Activated CD4-positive, alpha-beta T cell treated with anti-CD3 and anti-CD28 coated beads, Interleukin-2, amount 10 ng/mL, durations not matched to agents 24 days and 14 days (primary cell): ENCODE results near the gene SUSD1. TPM values are rescaled to one million over a fixed set of nuclear protein-coding genes. Genes with fewer than 3 reads are reported as not detected.
"Not testable (repeated sequence)": the region's sequence is repeated elsewhere in the genome, so short reads cannot be mapped to it uniquely, and the experiment has no call there.

ENCODE experiments used
- DNase-seq: peaks from one replicate; pipeline ENCODE4 v3.0.0; 2022
- H3K27ac Mint-ChIP-seq: one replicate; pipeline ENCODE4 v1.8.0; 2022; ENCODE audit warnings: mild to moderate bottlenecking, mixed read lengths
- H3K27me3 Mint-ChIP-seq: one replicate; pipeline ENCODE4 v1.8.0; 2022; ENCODE audit warnings: mixed read lengths
- H3K36me3 Mint-ChIP-seq: one replicate; pipeline ENCODE4 v1.8.0; 2022; ENCODE audit warnings: low read depth, mild to moderate bottlenecking, mixed read lengths
- H3K4me1 Mint-ChIP-seq: one replicate; pipeline ENCODE4 v1.8.0; 2021; ENCODE audit warnings: mixed read lengths
- H3K4me3 Mint-ChIP-seq: one replicate; pipeline ENCODE4 v1.8.0; 2022; ENCODE audit warnings: mild to moderate bottlenecking, moderate library complexity, mixed read lengths
- H3K9me3 Mint-ChIP-seq: one replicate; pipeline ENCODE4 v1.8.0; 2021; ENCODE audit warnings: mixed read lengths
- intact Hi-C: fragments of 100-400 bp; cut with micrococcal nuclease; formaldehyde crosslinking; loops from one replicate; pipeline ENCODE4 v1.15.1; 2023
- total RNA-seq: library from RNA; stranded (reverse); gene quantifications from 2 replicates; pipeline ENCODE4 v1.2.3, GENCODE V29; 2022

The SUSD1 gene
- total RNA-seq: 3.4 and 4.8 TPM in 2 replicates

GRCh38 chr9:112174965-112175795, at the start of gene SUSD1:
Gene SUSD1 (minus strand): TSS chr9:112175297. CDS start chr9:112175235, 62 bp downstream.
- Mint-ChIP-seq H3K9me3 (peaks cover 7% of the 10 kb centered on the region), H3K36me3 (peaks cover 15% of the 10 kb centered on the region), H3K4me1 (peaks cover 61% of the 10 kb centered on the region), H3K27me3 (peaks cover 5% of the 10 kb centered on the region), H3K4me3 (peak within 1 kb of the TSS; percentile 90), H3K27ac (peak within 1 kb of the TSS; percentile 94)
- DNase-seq: peak; percentile 82
- intact Hi-C loops: no loop called here

- intact Hi-C loops: no loop called here
- H3K4me3 Mint-ChIP-seq: no peak overlapping the region
- peaks cover 15% of the 10 kb centered on the region for H3K4me1 Mint-ChIP-seq
- no peak for DNase-seq
- no peaks in the 10 kb centered on the region for H3K27me3 Mint-ChIP-seq
- H3K36me3 Mint-ChIP-seq: peaks cover 54% of the 10 kb centered on the region
- H3K9me3 Mint-ChIP-seq: no peaks in the 10 kb centered on the region
- no peak overlapping the region for H3K27ac Mint-ChIP-seq
Measured at GRCh38 chr9:112224401-112225289, 49.5 kb upstream of the SUSD1 start.

GRCh38 chr9:112218908-112219307, 43.8 kb upstream of the SUSD1 start:
- peak; percentile 80 for DNase-seq
- H3K9me3 Mint-ChIP-seq: no peaks in the 10 kb centered on the region
- H3K27ac Mint-ChIP-seq: peak overlapping the region; percentile 89
- H3K4me3 Mint-ChIP-seq: peak overlapping the region; percentile 69
- peaks cover 25% of the 10 kb centered on the region for H3K4me1 Mint-ChIP-seq
- intact Hi-C loops: loop anchor here (2.0 to 10.0 kb wide), 5 partner anchors 30 to 114 kb away; partner anchors contain the start of gene PTBP3
- peaks cover 43% of the 10 kb centered on the region for H3K36me3 Mint-ChIP-seq
- H3K27me3 Mint-ChIP-seq: no peaks in the 10 kb centered on the region

- H3K27ac Mint-ChIP-seq: no peak overlapping the region
- peaks cover 6% of the 10 kb centered on the region for H3K4me1 Mint-ChIP-seq
- peaks cover 3% of the 10 kb centered on the region for H3K9me3 Mint-ChIP-seq
- intact Hi-C loops: loop anchor here (10.0 kb wide), 1 partner anchor 88 kb away; no protein-coding TSS in a partner anchor
- no peak overlapping the region for H3K4me3 Mint-ChIP-seq
- peaks cover 63% of the 10 kb centered on the region for H3K36me3 Mint-ChIP-seq
- DNase-seq: no peak
- H3K27me3 Mint-ChIP-seq: no peaks in the 10 kb centered on the region
Measured at GRCh38 chr9:112212926-112213325, 37.8 kb upstream of the SUSD1 start.

GRCh38 chr9:112207451-112207850, 32.4 kb upstream of the SUSD1 start:
- Mint-ChIP-seq H3K4me1 (no peaks in the 10 kb centered on the region), H3K27ac (no peak overlapping the region), H3K36me3 (peaks cover 77% of the 10 kb centered on the region), H3K27me3 (no peaks in the 10 kb centered on the region), H3K9me3 (peaks cover 21% of the 10 kb centered on the region), H3K4me3 (no peak overlapping the region)
- DNase-seq: no peak
- intact Hi-C loops: no loop called here

GRCh38 chr9:112203536-112203935, 28.4 kb upstream of the SUSD1 start:
- no peaks in the 10 kb centered on the region for H3K27me3 Mint-ChIP-seq

GRCh38 chr9:112200711-112201110, 25.6 kb upstream of the SUSD1 start:
- no peak for DNase-seq
- Mint-ChIP-seq H3K4me3 (no peak overlapping the region), H3K9me3 (peaks cover 18% of the 10 kb centered on the region), H3K27me3 (no peaks in the 10 kb centered on the region), H3K27ac (no peak overlapping the region), H3K36me3 (peaks cover 32% of the 10 kb centered on the region), H3K4me1 (peaks cover 3% of the 10 kb centered on the region)
- intact Hi-C loops: no loop called here

More at GRCh38 chr9:112203536-112203935, 28.4 kb upstream of the SUSD1 start:
- intact Hi-C loops: no loop called here
- Mint-ChIP-seq H3K36me3 (peaks cover 54% of the 10 kb centered on the region), H3K27ac (no peak overlapping the region), H3K4me1 (peaks cover 3% of the 10 kb centered on the region), H3K4me3 (no peak overlapping the region), H3K9me3 (peaks cover 22% of the 10 kb centered on the region)
- no peak for DNase-seq

GRCh38 chr9:112198646-112199045, 23.5 kb upstream of the SUSD1 start:
- no peaks in the 10 kb centered on the region for H3K27me3 Mint-ChIP-seq

GRCh38 chr9:112194969-112195431, 19.9 kb upstream of the SUSD1 start:
- Mint-ChIP-seq H3K27me3 (no peaks in the 10 kb centered on the region), H3K4me3 (no peak overlapping the region)

More at GRCh38 chr9:112198646-112199045, 23.5 kb upstream of the SUSD1 start:
- H3K36me3 Mint-ChIP-seq: peaks cover 15% of the 10 kb centered on the region
- H3K4me1 Mint-ChIP-seq: peaks cover 3% of the 10 kb centered on the region
- peaks cover 12% of the 10 kb centered on the region for H3K9me3 Mint-ChIP-seq
- no peak overlapping the region for H3K27ac Mint-ChIP-seq
- DNase-seq: no peak
- H3K4me3 Mint-ChIP-seq: no peak overlapping the region
- intact Hi-C loops: no loop called here

GRCh38 chr9:112193572-112194288, 18.6 kb upstream of the SUSD1 start:
- Mint-ChIP-seq H3K9me3 (no peaks in the 10 kb centered on the region), H3K4me1 (no peaks in the 10 kb centered on the region), H3K36me3 (peaks cover 2% of the 10 kb centered on the region), H3K27me3 (no peaks in the 10 kb centered on the region), H3K27ac (no peak overlapping the region), H3K4me3 (no peak overlapping the region)
- DNase-seq: no peak
- intact Hi-C loops: no loop called here

More at GRCh38 chr9:112194969-112195431, 19.9 kb upstream of the SUSD1 start:
- no peak overlapping the region for H3K27ac Mint-ChIP-seq
- H3K36me3 Mint-ChIP-seq: peaks cover 7% of the 10 kb centered on the region
- no peak for DNase-seq
- no peaks in the 10 kb centered on the region for H3K9me3 Mint-ChIP-seq
- H3K4me1 Mint-ChIP-seq: peaks cover 3% of the 10 kb centered on the region
- intact Hi-C loops: no loop called here

- intact Hi-C loops, DNase-seq, H3K9me3 Mint-ChIP-seq, H3K27me3 Mint-ChIP-seq, H3K27ac Mint-ChIP-seq, H3K4me1 Mint-ChIP-seq, H3K36me3 Mint-ChIP-seq, H3K4me3 Mint-ChIP-seq: not testable (repeated sequence)
Measured at GRCh38 chr9:112190320-112190719, 15.2 kb upstream of the SUSD1 start.

GRCh38 chr9:112188884-112189283, 13.8 kb upstream of the SUSD1 start:
- H3K36me3 Mint-ChIP-seq: peaks cover 2% of the 10 kb centered on the region
- peaks cover 3% of the 10 kb centered on the region for H3K9me3 Mint-ChIP-seq
- no peaks in the 10 kb centered on the region for H3K4me1 Mint-ChIP-seq
- peaks cover 8% of the 10 kb centered on the region for H3K27me3 Mint-ChIP-seq
- DNase-seq: no peak
- no peak overlapping the region for H3K4me3 Mint-ChIP-seq
- no peak overlapping the region for H3K27ac Mint-ChIP-seq
- intact Hi-C loops: no loop called here

- intact Hi-C loops: no loop called here
- Mint-ChIP-seq H3K4me3 (no peak overlapping the region), H3K9me3 (peaks cover 9% of the 10 kb centered on the region), H3K4me1 (peaks cover 4% of the 10 kb centered on the region), H3K36me3 (peaks cover 4% of the 10 kb centered on the region), H3K27me3 (peaks cover 10% of the 10 kb centered on the region), H3K27ac (no peak overlapping the region)
- DNase-seq: no peak
Measured at GRCh38 chr9:112187404-112187803, 12.3 kb upstream of the SUSD1 start.
